GM12891 (cell line): ENCODE data around the gene LMNTD2.

Experiments
- POLR2A ChIP-seq: IDR thresholded peaks from 2 replicates; pipeline ENCODE4 v1.6.1; 2011; ENCODE audit warnings: low read depth, low read length, control low read depth
- POLR2AphosphoS5 ChIP-seq: IDR thresholded peaks from 2 replicates; pipeline ENCODE4 v1.6.1; 2011; ENCODE audit warnings: low read depth, low read length, control low read depth
- SPI1 ChIP-seq: IDR thresholded peaks from 2 replicates; pipeline ENCODE4 v1.6.1; 2011; ENCODE audit warnings: low read depth, low read length, control low read depth
- TAF1 ChIP-seq: IDR thresholded peaks from 2 replicates; pipeline ENCODE4 v1.6.1; 2011; ENCODE audit warnings: low read depth, low read length, control low read depth

- no peak for TF ChIP-seq TAF1
- TF ChIP-seq POLR2A: no peak
- TF ChIP-seq POLR2AphosphoS5: no peak
- TF ChIP-seq SPI1: no peak
Measured at GRCh38 chr11:592501-592900, 32.0 kb upstream of the LMNTD2 start.
